Transverse colon (tissue), 4 donors: Measurements from ENCODE around the gene RFTN1. TPM values are rescaled to one million over a fixed set of nuclear protein-coding genes. Genes with fewer than 3 reads are reported as not detected.

ENCODE experiments used
- DNase-seq: peaks from one replicate; pipeline ENCODE4 v3.0.0-alpha.2; 2019
- H3K27ac ChIP-seq, 4 donors: fragments of 200-600 bp; sonication (generic); 2 replicates each; pipeline ENCODE4 v1.5.1; 2016 to 2018; ENCODE audit warnings: inconsistent platforms in 4 of 4
- H3K27me3 ChIP-seq: fragments of 200-600 bp; sonication (generic); 2 replicates; pipeline ENCODE4 v1.5.1; 2017; ENCODE audit warnings: inconsistent platforms
- H3K36me3 ChIP-seq, 4 donors: fragments of 200-600 bp; sonication (generic); 2 replicates each; pipeline ENCODE4 v1.5.1; 2017 to 2019; ENCODE audit warnings: inconsistent platforms in 4 of 4
- H3K4me1 ChIP-seq, 4 donors: fragments of 200-600 bp; sonication (generic); 2 replicates each; pipeline ENCODE4 v1.5.1; 2017 to 2020; ENCODE audit warnings: inconsistent platforms in 4 of 4
- H3K4me3 ChIP-seq, 4 donors: fragments of 200-600 bp; sonication (generic); 1 replicate in 1 of 4; 2 replicates in 3 of 4; pipeline versions ENCODE4 v1.5.1 to v1.6.1; 2017 to 2019; ENCODE audit warnings: inconsistent platforms in 4 of 4
- H3K9me3 ChIP-seq, 2 donors: fragments of 200-600 bp; sonication (generic); 2 replicates each; pipeline ENCODE4 v1.5.1; 2017 to 2019; ENCODE audit warnings: inconsistent platforms in 2 of 2
- CTCF ChIP-seq, 5 experiments: fragments of 200-600 bp in 3 of 5; fragments of 450-650 bp in 2 of 5; sonication (generic) in 3 of 5; IDR thresholded peaks; 1 replicate in 2 of 5; 2 replicates in 3 of 5; pipeline ENCODE4 v1.5.1; 2016 to 2017; ENCODE audit warnings: antibody characterized with exemption in 5 of 5, inconsistent platforms in 3 of 5, mild to moderate bottlenecking in 2 of 5, moderate library complexity in 1 of 5
- EP300 ChIP-seq: sonication (generic); formaldehyde crosslinking; IDR thresholded peaks from one replicate; pipeline ENCODE4 v1.6.1; 2017; ENCODE audit warnings: antibody characterized with exemption, low read depth
- POLR2A ChIP-seq: fragments of 450-650 bp; IDR thresholded peaks from one replicate; pipeline ENCODE4 v1.6.1; 2016; ENCODE audit warnings: antibody characterized with exemption, mild to moderate bottlenecking, moderate library complexity
- POLR2AphosphoS5 ChIP-seq, 3 donors: sonication (generic); formaldehyde crosslinking; IDR thresholded peaks; one replicate each; pipeline ENCODE4 v1.6.1; 2016; ENCODE audit warnings: antibody characterized with exemption in 3 of 3
- WGBS, 2 donors: methylation state at CpG; one replicate each; pipeline ENCODE4 v1.1.5; 2018; ENCODE audit warnings: low coverage in 1 of 2; 5-methylcytosine and 5-hydroxymethylcytosine counted together
- in situ Hi-C, 4 donors: fragments of 200-750 bp; cut with MboI; loops; one replicate each; pipeline versions ENCODE4 v1.15.0 to v1.15.1; 2017; ENCODE audit warnings: low sequenced_read_pairs in 3 of 4, low pct_ligation_motif_present in 1 of 4, low pct_unique_long_range_greater_than_20kb in 1 of 4
- intact Hi-C: fragments of 100-400 bp; cut with DNase I; formaldehyde crosslinking; loops from one replicate; pipeline ENCODE4 v1.15.1; 2023; ENCODE audit warnings: low total_unique reads
- total RNA-seq, 4 donors: library from RNA; depleted of rRNA; stranded (reverse); fragments of >200 nt; gene quantifications; one replicate each; pipeline ENCODE4 v1.1.0, GENCODE V29; 2016

The RFTN1 gene
- total RNA-seq, 4 donors from 2014 or later = 6.7 to 25.7 (median 15.7) TPM

- in situ Hi-C loops = no loop called here
- Histone ChIP-seq H3K27ac (peak overlapping the region in 3 of 4 donors; percentile 22 to 55 (median 45)), H3K4me3 (no peak overlapping the region), H3K36me3 (no peaks in the 10 kb centered on the region), H3K4me1 (no peaks in the 10 kb centered on the region), H3K9me3 (no peaks in the 10 kb centered on the region), H3K27me3 (no peaks in the 10 kb centered on the region)
- no peak for TF ChIP-seq POLR2A
- TF ChIP-seq POLR2AphosphoS5 (IDR thresholded peaks at IDR 0.05) = peak in 1 of 3 donors; percentile 36
- DNase-seq = no peak
- 40 to 50% methylated on average over 3 to 5 of the region's 5 CpGs for WGBS, 2 donors
- intact Hi-C loops = no loop called here
Observed at GRCh38 chr3:16441371-16441875, 72.1 kb downstream of the RFTN1 start.

GRCh38 chr3:16439848-16440708 lies 73.4 kb downstream of the RFTN1 start:
- TF ChIP-seq POLR2AphosphoS5 (IDR thresholded peaks at IDR 0.05) (no peak), POLR2A (no peak), EP300 (no peak), CTCF (IDR thresholded peaks at IDR 0.05) (no peak)
- Histone ChIP-seq H3K4me3 (no peak overlapping the region), H3K9me3 (no peaks in the 10 kb centered on the region), H3K36me3 (no peaks in the 10 kb centered on the region), H3K27me3 (no peaks in the 10 kb centered on the region), H3K4me1 (no peaks in the 10 kb centered on the region), H3K27ac (peak overlapping the region; percentile 18 to 51 (median 35))
- in situ Hi-C loops = no loop called here
- 68 to 82% methylated on average over 9 to 13 of the region's 13 CpGs for WGBS, 2 donors
- intact Hi-C loops = no loop called here
- DNase-seq = no peak

GRCh38 chr3:16439163-16439847 lies 74.2 kb downstream of the RFTN1 start:
- intact Hi-C loops = no loop called here
- Histone ChIP-seq H3K4me3 (no peak overlapping the region), H3K4me1 (no peaks in the 10 kb centered on the region), H3K36me3 (no peaks in the 10 kb centered on the region), H3K9me3 (no peaks in the 10 kb centered on the region), H3K27me3 (no peaks in the 10 kb centered on the region), H3K27ac (peak overlapping the region; percentile 18 to 51 (median 35))
- in situ Hi-C loops = no loop called here
- WGBS, 2 donors = 72 to 84% methylated on average over 2 to 4 of the region's 4 CpGs
- no peak for TF ChIP-seq CTCF (IDR thresholded peaks at IDR 0.05)
- peak in 1 of 3 donors; percentile 9 for TF ChIP-seq POLR2AphosphoS5 (IDR thresholded peaks at IDR 0.05)
- no peak for TF ChIP-seq EP300
- TF ChIP-seq POLR2A = no peak
- DNase-seq = no peak

GRCh38 chr3:16437640-16438039 lies 75.9 kb downstream of the RFTN1 start:
- 85 to 86% methylated on average over 1 to 5 of the region's 5 CpGs for WGBS, 2 donors
- Histone ChIP-seq H3K27me3 (no peaks in the 10 kb centered on the region), H3K4me3 (no peak overlapping the region), H3K4me1 (no peaks in the 10 kb centered on the region), H3K36me3 (no peaks in the 10 kb centered on the region), H3K27ac (peak overlapping the region in 1 of 4 donors; percentile 21), H3K9me3 (no peaks in the 10 kb centered on the region)
- no peak for TF ChIP-seq POLR2A
- TF ChIP-seq POLR2AphosphoS5 (IDR thresholded peaks at IDR 0.05) = no peak
- no peak for TF ChIP-seq EP300
- no peak for TF ChIP-seq CTCF (IDR thresholded peaks at IDR 0.05)
- intact Hi-C loops = no loop called here
- DNase-seq = no peak
- in situ Hi-C loops = no loop called here
